ENCODE data around the gene PERM1.
"Not testable (repeated sequence)": the region's sequence is repeated elsewhere in the genome, so short reads cannot be mapped to it uniquely, and the experiment has no call there.

PERM1 gene

GRCh38 chr1:979744-980072 lies 2.2 kb downstream of the PERM1 start:
- FAIRE-seq (no peak), DNase-seq (ENCODE audit: low spot score) (no peak)

GRCh38 chr1:978835-979743 lies 2.8 kb downstream of the PERM1 start:
- no peak for FAIRE-seq

DNA sequence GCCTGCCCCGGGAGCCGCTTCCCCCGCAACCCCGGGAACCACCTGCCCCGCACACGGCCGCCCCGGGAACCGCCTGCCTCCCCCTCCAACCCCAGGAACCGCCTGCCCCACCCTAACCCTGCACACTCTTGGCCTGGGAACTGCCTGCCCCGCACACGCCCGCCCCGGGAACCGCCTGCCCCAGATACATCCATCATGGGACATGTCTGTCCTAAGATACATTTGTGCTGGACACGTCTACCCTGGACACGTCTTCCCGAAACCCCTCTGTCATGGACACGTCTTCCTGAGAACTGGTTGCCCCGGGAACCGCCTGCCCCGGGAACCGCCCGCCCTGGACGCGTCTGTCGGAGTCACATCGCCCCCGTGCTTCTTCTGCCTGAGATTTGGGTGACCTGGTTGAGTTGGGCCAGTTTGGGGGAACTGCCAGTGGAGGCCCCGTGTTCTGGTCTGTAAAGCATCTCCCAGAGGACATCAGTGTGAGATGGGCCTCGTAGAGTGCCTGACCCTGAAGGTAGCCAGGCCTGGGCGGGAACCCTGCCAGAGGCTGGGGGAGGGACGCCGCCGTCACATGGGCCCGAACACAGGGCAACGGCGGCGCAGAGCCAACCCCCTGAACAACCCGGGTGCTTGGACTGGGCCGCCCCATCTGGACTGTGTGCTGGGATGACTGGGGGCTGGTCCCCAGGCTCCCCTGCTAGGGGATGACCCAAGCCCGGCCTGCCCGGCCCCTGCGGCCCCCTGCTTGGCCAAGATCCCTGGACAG lies 3.6 kb downstream of the PERM1 start:
- no peak for FAIRE-seq
- DNase-seq (ENCODE audit: low spot score): no peak

More at GRCh38 chr1:978835-979743, 2.8 kb downstream of the PERM1 start:
- DNase-seq (ENCODE audit: low spot score): no peak

DNA sequence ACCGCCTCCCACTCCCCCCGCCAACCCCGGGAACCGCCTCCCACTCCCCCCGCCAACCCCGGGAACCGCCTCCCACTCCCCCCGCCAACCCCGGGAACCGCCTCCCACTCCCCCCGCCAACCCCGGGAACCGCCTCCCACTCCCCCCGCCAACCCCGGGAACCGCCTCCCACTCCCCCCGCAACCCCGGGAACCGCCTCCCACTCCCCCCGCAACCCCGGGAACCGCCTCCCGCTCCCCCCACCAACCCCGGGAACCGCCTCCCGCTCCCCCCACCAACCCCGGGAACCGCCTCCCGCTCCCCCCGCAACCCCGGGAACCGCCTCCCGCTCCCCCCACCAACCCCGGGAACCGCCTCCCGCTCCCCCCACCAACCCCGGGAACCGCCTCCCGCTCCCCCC lies 5.1 kb downstream of the PERM1 start:
- FAIRE-seq; DNase-seq (ENCODE audit: low spot score): not testable (repeated sequence)

GRCh38 chr1:975896-976683 lies 5.8 kb downstream of the PERM1 start:
- DNase-seq (ENCODE audit: low spot score): peak; percentile 50
- FAIRE-seq: no peak

GRCh38 chr1:975365-975764 lies 6.5 kb downstream of the PERM1 start:
- FAIRE-seq (no peak), DNase-seq (ENCODE audit: low spot score) (no peak)

DNA sequence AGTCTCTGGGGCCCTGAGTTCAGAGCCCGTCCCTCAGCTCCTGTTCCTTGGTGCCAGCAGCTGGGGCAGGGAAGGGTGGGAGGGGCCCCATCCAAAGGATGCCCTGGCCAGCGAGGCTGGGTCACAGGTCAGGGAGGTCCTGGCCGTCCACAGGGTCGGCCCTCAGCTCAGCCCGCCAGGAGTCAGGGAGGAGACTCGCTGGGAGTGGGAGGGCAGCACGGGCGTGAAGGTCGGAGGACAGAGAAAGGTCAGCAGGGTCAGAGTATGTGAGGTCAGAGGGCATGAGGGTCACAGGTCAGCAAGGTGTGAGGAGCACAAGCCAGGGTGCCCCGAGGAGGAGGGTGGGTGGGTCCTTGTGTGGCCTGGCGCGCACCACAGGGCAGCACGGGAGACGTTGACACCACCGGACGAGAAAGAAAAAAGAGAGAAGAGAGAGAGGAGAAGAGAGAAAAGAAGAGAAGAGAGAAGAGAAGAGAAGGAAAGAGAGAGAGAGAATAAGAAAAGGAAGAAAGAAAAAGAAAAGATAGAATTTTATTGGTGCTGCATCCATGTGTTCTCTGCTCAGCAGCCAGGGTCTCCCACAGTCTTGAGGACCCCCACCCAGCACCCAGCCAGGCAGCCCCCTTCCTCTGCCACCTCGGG lies 7.1 kb downstream of the PERM1 start:
- FAIRE-seq: no peak
- DNase-seq (ENCODE audit: low spot score): no peak

- no peak for DNase-seq (ENCODE audit: low spot score)
- no peak for FAIRE-seq
Measured at GRCh38 chr1:974293-974640, 7.6 kb downstream of the PERM1 start.

DNA sequence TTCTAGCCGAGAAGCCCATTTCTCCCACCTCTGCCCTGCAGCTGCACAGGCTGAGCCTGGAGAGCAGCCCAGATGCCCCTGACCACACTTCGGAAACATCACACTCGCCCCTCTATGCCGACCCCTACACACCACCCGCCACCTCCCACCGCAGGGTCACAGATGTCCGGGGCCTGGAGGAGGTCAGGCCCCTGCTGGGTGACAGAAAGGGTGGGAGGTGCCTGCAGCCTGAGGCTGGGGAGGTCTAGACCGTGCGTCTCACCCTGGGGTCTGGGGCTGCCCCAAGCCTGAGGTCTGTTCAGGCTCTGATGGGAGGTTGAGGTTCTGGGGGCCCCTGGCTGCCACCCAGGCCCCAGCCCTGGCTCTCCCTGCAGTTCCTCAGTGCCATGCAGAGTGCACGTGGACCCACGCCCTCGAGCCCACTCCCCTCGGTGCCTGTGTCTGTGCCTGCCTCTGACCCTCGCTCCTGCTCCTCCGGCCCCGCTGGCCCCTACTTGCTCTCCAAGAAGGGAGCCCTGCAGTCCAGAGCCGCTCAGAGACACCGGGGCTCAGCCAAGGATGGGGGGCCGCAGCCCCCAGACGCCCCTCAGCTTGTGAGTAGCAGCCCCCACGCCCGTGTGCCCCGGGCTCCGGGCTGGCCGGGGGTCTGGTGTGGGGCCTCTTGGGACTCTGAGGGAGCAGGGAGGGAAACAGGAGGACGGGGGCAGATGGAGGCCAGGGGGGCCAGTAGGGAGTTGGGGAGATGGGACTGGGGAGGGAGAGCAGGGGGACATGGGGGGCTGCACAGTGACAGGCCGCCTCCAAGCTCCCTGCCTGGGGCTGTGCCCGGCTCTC lies 8.2 kb downstream of the PERM1 start:
- FAIRE-seq (no peak), DNase-seq (ENCODE audit: low spot score) (no peak)

DNA sequence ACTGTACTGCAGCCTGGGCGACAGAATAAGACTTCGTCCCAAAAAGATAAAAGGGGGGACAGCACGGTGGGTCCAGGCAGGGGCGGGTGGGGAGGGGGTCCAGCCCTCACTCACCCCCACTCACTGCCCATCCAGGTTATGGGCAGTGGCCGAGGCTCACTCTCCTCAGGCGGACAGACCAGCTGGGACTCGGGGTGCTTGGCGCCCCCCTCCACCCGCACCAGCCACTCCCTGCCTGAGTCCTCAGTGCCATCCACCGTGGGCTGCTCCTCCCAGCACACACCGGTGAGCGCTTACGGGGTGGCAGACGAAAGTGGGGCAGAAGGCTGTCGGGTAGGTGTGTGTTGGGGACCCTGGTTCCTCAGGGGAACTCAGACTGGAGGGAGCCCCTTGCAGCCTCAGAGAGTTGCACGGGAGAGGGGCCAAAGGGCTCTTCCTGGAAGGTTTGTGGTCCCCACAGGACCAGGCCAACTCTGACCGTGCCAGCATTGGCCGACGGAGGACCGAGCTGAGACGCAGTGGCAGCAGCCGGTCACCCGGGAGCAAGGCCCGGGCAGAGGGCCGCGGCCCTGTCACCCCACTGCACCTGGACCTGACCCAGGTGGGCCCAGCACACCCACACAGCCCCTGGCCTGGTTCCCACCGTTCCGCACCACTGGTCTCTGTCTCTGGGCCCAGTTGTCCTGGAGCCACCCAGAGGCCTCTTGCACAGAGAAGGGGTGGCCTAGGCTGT lies 9.0 kb downstream of the PERM1 start:
- no peak for FAIRE-seq
- DNase-seq (ENCODE audit: low spot score): no peak

GRCh38 chr1:971751-972506 lies 10.0 kb downstream of the PERM1 start:
- FAIRE-seq (no peak), DNase-seq (ENCODE audit: low spot score) (no peak)

GRCh38 chr1:970973-971730 lies 10.7 kb downstream of the PERM1 start:
- no peak for DNase-seq (ENCODE audit: low spot score)
- FAIRE-seq: no peak

DNA sequence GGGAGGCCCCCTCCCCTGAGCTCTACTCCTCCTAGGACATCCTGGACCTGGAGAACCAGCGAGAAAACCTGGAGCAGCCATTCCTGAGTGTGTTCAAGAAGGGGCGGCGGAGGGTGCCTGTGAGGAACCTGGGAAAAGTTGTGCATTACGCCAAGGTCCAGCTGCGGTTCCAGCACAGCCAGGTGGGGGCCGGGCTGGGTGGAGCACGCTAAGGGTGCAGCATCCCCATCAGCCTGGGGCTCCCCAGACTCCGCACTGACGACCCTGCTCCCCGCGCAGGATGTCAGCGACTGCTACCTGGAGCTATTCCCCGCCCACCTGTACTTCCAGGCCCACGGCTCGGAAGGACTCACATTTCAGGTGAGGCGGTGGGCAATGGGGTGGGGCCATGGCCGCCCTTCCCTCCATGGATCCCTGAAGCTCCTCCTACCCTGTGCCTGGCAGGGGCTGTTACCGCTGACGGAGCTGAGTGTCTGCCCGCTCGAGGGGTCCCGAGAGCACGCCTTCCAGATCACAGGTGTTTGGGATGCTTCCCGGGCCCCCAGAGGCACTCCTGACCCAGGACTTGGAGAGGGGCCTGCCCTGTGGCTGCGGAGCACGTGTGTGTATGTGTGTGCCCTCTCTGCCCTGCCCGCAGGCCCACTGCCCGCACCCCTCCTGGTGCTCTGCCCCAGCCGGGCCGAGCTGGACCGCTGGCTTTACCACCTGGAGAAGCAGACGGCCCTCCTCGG lies 11.5 kb downstream of the PERM1 start:
- DNase-seq (ENCODE audit: low spot score): no peak
- FAIRE-seq: no peak

GRCh38 chr1:969260-969855 lies 12.5 kb downstream of the PERM1 start:
- FAIRE-seq (peak; percentile 79), DNase-seq (ENCODE audit: low spot score) (no peak)

- DNase-seq (ENCODE audit: low spot score) (no peak), FAIRE-seq (no peak)
Measured at GRCh38 chr1:967466-968343, 14.2 kb downstream of the PERM1 start.

DNA sequence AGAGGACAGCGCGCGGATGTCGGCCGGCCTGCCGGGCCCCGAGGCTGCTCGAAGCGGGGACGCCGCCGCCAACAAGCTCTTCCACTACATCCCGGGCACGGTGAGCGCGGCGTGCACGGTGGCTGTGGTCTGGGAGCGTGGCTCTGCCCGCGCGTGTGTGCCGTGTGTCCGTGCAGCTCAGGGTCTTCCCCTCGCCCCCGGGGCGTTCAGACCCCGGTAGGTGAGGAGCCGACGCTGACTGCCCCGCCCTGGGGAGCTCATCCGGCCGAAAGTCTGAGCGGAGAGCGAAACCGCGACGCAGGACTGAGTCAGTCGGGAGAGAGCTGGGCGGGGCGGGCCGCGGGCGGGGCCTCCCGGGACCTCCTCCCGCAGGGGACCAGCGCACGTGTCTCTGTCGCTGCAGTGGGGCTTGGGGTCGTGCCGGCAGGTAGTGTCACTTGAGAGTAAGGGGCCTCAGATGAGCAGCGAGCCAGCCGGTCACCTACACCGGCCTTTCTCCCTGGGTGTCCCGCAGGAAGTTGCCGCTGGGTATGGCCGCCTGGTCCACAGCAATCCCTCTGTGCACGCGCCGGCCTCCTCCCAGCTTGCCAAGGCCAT lies 15.1 kb downstream of the PERM1 start:
- FAIRE-seq: no peak

More for the DNA sequence above, 15.1 kb downstream of the PERM1 start:
- peak; percentile 86 for DNase-seq (ENCODE audit: low spot score)

All from urothelium cell line (cell line).